HEK293 (cell line): ENCODE results near the gene COL24A1.

Source experiments
- CTCF ChIA-PET: fragments of 350-600 bp; formaldehyde crosslinking; extraction: SDS; loops from one replicate; lab custom pipeline; 2021; ENCODE audit warnings: antibody characterized with exemption; lab: Yijun Ruan, JAX
- POLR2A ChIA-PET: fragments of 300-600 bp; formaldehyde crosslinking; extraction: SDS; loops from one replicate; lab custom pipeline; 2020; ENCODE audit warnings: antibody characterized with exemption, inconsistent platforms; lab: Yijun Ruan, JAX
- H3K27ac ChIP-seq: fragments of 200-500 bp; sonication (Bioruptor generic); 2 replicates; pipeline ENCODE4 v1.5.1; 2014; ENCODE audit warnings: low read depth, low read length, control low read depth, inconsistent platforms; ENCODE audit errors: extremely low read depth
- H3K36me3 ChIP-seq, 2 experiments: fragments of 200-500 bp in 1 of 2; sonication (Bioruptor generic) in 1 of 2; 1 replicate in 1 of 2; 2 replicates in 1 of 2; pipeline ENCODE4 v1.5.1; 2014 to 2017; ENCODE audit warnings: inconsistent platforms in 2 of 2, low read length in 2 of 2; ENCODE audit not compliant: control insufficient read depth in 2 of 2, insufficient read depth in 1 of 2
- H3K4me1 ChIP-seq: fragments of 200-500 bp; sonication (Bioruptor generic); 2 replicates; pipeline ENCODE4 v1.5.1; 2014; ENCODE audit warnings: mild to moderate bottlenecking, low read length, inconsistent platforms; ENCODE audit not compliant: control insufficient read depth, insufficient read depth
- H3K4me3 ChIP-seq: 2 replicates; pipeline ENCODE4 v1.5.1; 2011; ENCODE audit warnings: low read depth, mild to moderate bottlenecking, control low read depth, low read length, moderate library complexity
- H3K9me3 ChIP-seq: fragments of 200-500 bp; sonication (Bioruptor generic); 2 replicates; pipeline ENCODE4 v1.5.1; 2014; ENCODE audit warnings: low read depth, low read length, inconsistent platforms; ENCODE audit not compliant: control insufficient read depth, insufficient read depth
- GLIS2 ChIP-seq: fragments of 450-650 bp; formaldehyde crosslinking; IDR thresholded peaks from 2 replicates; pipeline ENCODE4 v1.5.1; 2016; ENCODE audit warnings: missing biosample characterization, missing genetic modification characterization
- MYNN ChIP-seq: fragments of 450-650 bp; formaldehyde crosslinking; IDR thresholded peaks from 2 replicates; pipeline ENCODE4 v1.5.1; 2016; ENCODE audit warnings: missing biosample characterization, missing genetic modification characterization, borderline replicate concordance
- OSR2 ChIP-seq: fragments of 450-650 bp; formaldehyde crosslinking; IDR thresholded peaks from 2 replicates; pipeline ENCODE4 v1.5.1; 2016; ENCODE audit warnings: missing biosample characterization, missing genetic modification characterization
- OVOL3 ChIP-seq: fragments of 450-650 bp; formaldehyde crosslinking; IDR thresholded peaks from 2 replicates; pipeline ENCODE4 v1.5.1; 2016; ENCODE audit warnings: missing biosample characterization, missing genetic modification characterization
- PRDM1 ChIP-seq: fragments of 450-650 bp; formaldehyde crosslinking; IDR thresholded peaks from 2 replicates; pipeline ENCODE4; 2016; ENCODE audit warnings: missing biosample characterization, missing genetic modification characterization
- REPIN1 ChIP-seq: fragments of 450-650 bp; formaldehyde crosslinking; IDR thresholded peaks from 2 replicates; pipeline ENCODE4 v1.5.1; 2017; ENCODE audit warnings: missing biosample characterization, missing genetic modification characterization, low read depth
- SCRT1 ChIP-seq: fragments of 450-650 bp; formaldehyde crosslinking; IDR thresholded peaks from 2 replicates; pipeline ENCODE4 v1.5.1; 2016; ENCODE audit warnings: missing biosample characterization, missing genetic modification characterization, borderline replicate concordance
- ZBTB8A ChIP-seq: fragments of 450-650 bp; formaldehyde crosslinking; IDR thresholded peaks from 2 replicates; pipeline ENCODE4 v1.5.1; 2016; ENCODE audit warnings: missing biosample characterization, missing genetic modification characterization
- ZEB2 ChIP-seq: fragments of 450-650 bp; formaldehyde crosslinking; IDR thresholded peaks from 2 replicates; pipeline ENCODE4 v1.5.1; 2016; ENCODE audit warnings: missing biosample characterization, missing genetic modification characterization
- ZFP3 ChIP-seq: fragments of 450-650 bp; formaldehyde crosslinking; IDR thresholded peaks from 2 replicates; pipeline ENCODE4 v1.5.1; 2016; ENCODE audit warnings: low read depth, missing biosample characterization, missing genetic modification characterization
- ZFP69B ChIP-seq: fragments of 450-650 bp; formaldehyde crosslinking; IDR thresholded peaks from 2 replicates; pipeline ENCODE4 v1.5.1; 2016; ENCODE audit warnings: missing biosample characterization, missing genetic modification characterization
- ZNF112 ChIP-seq: fragments of 450-650 bp; formaldehyde crosslinking; IDR thresholded peaks from 2 replicates; pipeline ENCODE4 v1.5.0; 2017; ENCODE audit warnings: missing biosample characterization, missing genetic modification characterization
- ZNF155 ChIP-seq: fragments of 450-650 bp; formaldehyde crosslinking; IDR thresholded peaks from 2 replicates; pipeline ENCODE4 v1.5.1; 2016; ENCODE audit warnings: missing biosample characterization, missing genetic modification characterization
- ZNF174 ChIP-seq: fragments of 450-650 bp; formaldehyde crosslinking; IDR thresholded peaks from 2 replicates; pipeline ENCODE4 v1.5.0; 2017; ENCODE audit warnings: missing biosample characterization, mild to moderate bottlenecking, missing genetic modification characterization
- ZNF221 ChIP-seq: fragments of 450-650 bp; formaldehyde crosslinking; IDR thresholded peaks from 2 replicates; pipeline ENCODE4 v1.5.1; 2017; ENCODE audit warnings: missing biosample characterization, missing genetic modification characterization, borderline replicate concordance
- ZNF23 ChIP-seq: fragments of 450-650 bp; formaldehyde crosslinking; IDR thresholded peaks from 2 replicates; pipeline ENCODE4 v1.5.1; 2016; ENCODE audit warnings: missing biosample characterization, missing genetic modification characterization, borderline replicate concordance
- ZNF354C ChIP-seq: fragments of 450-650 bp; formaldehyde crosslinking; IDR thresholded peaks from 2 replicates; pipeline ENCODE4 v1.5.1; 2016; ENCODE audit warnings: missing biosample characterization, missing genetic modification characterization, low read depth, borderline replicate concordance
- ZNF366 ChIP-seq: fragments of 450-650 bp; formaldehyde crosslinking; conservative IDR thresholded peaks from 2 replicates; pipeline ENCODE4 v1.5.1; 2016; ENCODE audit warnings: missing biosample characterization, missing genetic modification characterization
- ZNF571 ChIP-seq: fragments of 450-650 bp; formaldehyde crosslinking; IDR thresholded peaks from 2 replicates; pipeline ENCODE4 v1.5.0; 2017; ENCODE audit warnings: missing biosample characterization, missing genetic modification characterization
- ZNF585B ChIP-seq: fragments of 450-650 bp; formaldehyde crosslinking; IDR thresholded peaks from 2 replicates; pipeline ENCODE4 v1.5.1; 2016; ENCODE audit warnings: missing biosample characterization, missing genetic modification characterization
- ZNF747 ChIP-seq: fragments of 450-650 bp; formaldehyde crosslinking; IDR thresholded peaks from 2 replicates; pipeline ENCODE4 v1.5.1; 2016; ENCODE audit warnings: missing biosample characterization, missing genetic modification characterization
- TF ChIP-seq, protein P1 (sequence below): fragments of 450-650 bp; formaldehyde crosslinking; IDR thresholded peaks from 2 replicates; pipeline ENCODE4 v1.5.1; 2016; ENCODE audit warnings: missing biosample characterization, missing genetic modification characterization
- TF ChIP-seq, protein P2 (sequence below): fragments of 450-650 bp; formaldehyde crosslinking; IDR thresholded peaks from 2 replicates; pipeline ENCODE4 v1.5.1; 2016; ENCODE audit warnings: missing biosample characterization, missing genetic modification characterization
- TF ChIP-seq, protein P3 (sequence below): fragments of 450-650 bp; formaldehyde crosslinking; optimal IDR thresholded peaks from 2 replicates; pipeline ENCODE3; 2016; ENCODE audit warnings: missing biosample characterization, mild to moderate bottlenecking, missing genetic modification characterization
- TF ChIP-seq, protein P4 (sequence below): fragments of 450-650 bp; formaldehyde crosslinking; IDR thresholded peaks from 2 replicates; pipeline ENCODE4 v1.5.1; 2017; ENCODE audit warnings: missing biosample characterization, missing genetic modification characterization
- TF ChIP-seq, protein P5 (sequence below): fragments of 450-650 bp; formaldehyde crosslinking; IDR thresholded peaks from 2 replicates; pipeline ENCODE4 v1.5.1; 2016; ENCODE audit warnings: missing biosample characterization, missing genetic modification characterization, borderline replicate concordance
- TF ChIP-seq, protein P6 (sequence below): fragments of 450-650 bp; formaldehyde crosslinking; conservative IDR thresholded peaks from 2 replicates; pipeline ENCODE4 v1.5.1; 2016; ENCODE audit warnings: low read depth, missing biosample characterization, missing genetic modification characterization

COL24A1 gene

DNA sequence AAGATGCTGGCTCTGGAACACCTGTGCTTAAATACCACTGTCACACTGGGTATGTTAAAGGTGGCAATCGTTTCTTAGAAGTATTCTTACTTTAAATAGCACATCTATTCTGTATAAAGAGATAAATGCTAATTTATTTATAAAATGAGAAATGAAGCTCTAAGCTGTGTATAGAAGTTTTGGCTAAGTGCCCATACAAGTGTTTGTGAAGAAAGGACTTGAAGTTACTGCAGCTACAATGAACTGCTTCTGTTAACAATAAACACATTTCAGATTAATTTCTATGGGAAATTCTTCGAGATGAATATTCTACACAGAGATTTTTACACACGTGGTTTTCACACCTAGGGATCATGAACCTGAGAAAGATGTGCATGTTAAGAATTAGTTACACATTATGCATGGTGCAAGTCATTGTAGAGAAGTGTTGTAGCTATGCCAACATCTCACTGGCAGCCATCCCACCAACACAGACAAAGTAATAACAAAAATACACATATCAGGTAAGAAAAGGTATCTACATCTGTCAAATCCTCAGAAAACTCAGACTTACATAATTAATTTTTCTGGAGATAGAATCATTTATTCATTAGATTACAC lies 16.2 kb downstream of the COL24A1 start (continued):
- TF ChIP-seq OVOL3 (tag by site-specific recombination), result no peak
- no peak for TF ChIP-seq PRDM1 (tag by site-specific recombination)
- TF ChIP-seq ZNF571 (tag by site-specific recombination), result no peak
- TF ChIP-seq ZBTB8A (tag by site-specific recombination), result no peak
- TF ChIP-seq, protein P1, sequence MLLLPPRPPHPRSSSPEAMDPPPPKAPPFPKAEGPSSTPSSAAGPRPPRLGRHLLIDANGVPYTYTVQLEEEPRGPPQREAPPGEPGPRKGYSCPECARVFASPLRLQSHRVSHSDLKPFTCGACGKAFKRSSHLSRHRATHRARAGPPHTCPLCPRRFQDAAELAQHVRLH, result no peak
- TF ChIP-seq, protein P2, sequence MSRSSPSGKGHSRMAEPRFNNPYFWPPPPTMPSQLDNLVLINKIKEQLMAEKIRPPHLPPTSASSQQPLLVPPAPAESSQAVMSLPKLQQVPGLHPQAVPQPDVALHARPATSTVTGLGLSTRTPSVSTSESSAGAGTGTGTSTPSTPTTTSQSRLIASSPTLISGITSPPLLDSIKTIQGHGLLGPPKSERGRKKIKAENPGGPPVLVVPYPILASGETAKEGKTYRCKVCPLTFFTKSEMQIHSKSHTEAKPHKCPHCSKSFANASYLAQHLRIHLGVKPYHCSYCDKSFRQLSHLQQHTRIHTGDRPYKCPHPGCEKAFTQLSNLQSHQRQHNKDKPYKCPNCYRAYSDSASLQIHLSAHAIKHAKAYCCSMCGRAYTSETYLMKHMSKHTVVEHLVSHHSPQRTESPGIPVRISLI (tag by site-specific recombination), result no peak
- TF ChIP-seq ZNF174, result no peak
- TF ChIP-seq, protein P3, sequence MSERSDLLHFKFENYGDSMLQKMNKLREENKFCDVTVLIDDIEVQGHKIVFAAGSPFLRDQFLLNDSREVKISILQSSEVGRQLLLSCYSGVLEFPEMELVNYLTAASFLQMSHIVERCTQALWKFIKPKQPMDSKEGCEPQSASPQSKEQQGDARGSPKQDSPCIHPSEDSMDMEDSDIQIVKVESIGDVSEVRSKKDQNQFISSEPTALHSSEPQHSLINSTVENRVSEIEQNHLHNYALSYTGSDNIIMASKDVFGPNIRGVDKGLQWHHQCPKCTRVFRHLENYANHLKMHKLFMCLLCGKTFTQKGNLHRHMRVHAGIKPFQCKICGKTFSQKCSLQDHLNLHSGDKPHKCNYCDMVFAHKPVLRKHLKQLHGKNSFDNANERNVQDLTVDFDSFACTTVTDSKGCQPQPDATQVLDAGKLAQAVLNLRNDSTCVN (tag by site-specific recombination), result no peak
- TF ChIP-seq MYNN (tag by site-specific recombination), result no peak
- TF ChIP-seq ZNF585B, result no peak

DNA sequence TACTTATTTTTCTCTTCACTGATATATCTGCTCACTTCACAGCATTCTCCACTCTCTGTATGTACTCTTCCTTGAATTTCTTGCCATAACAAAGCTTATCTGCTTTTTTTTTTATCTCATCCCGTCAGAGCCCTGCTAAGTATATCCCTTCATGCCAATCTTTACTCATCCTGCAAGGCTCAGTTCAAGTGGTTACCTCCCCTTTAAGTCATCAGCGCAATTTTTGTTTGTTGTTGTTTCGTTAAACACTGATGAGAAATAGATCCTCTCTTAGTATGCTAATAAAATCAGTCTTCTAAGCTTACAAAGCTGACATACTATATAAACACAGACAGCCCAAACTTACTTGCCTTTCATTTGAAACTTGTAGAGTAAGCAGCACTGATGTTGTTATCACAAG lies 17.8 kb downstream of the COL24A1 start:
- no peaks in the 10 kb centered on the region for H3K9me3 ChIP-seq
- ChIA-PET POLR2A (no interaction called here), CTCF (interaction anchor here (0.7 kb wide), 1 partner anchor 38 kb away, joined by 3 read pairs; no protein-coding TSS in a partner anchor)
- no peaks in the 10 kb centered on the region for H3K36me3 ChIP-seq
- H3K4me1 ChIP-seq, result no peaks in the 10 kb centered on the region
- TF ChIP-seq ZNF155 (tag by site-specific recombination) (no peak), ZEB2 (tag by site-specific recombination) (no peak), SCRT1 (tag by site-specific recombination) (no peak), ZNF112 (tag by site-specific recombination) (no peak), ZFP69B (tag by site-specific recombination) (no peak), ZNF221 (tag by site-specific recombination) (no peak), ZNF354C (tag by site-specific recombination) (no peak), ZNF747 (no peak), GLIS2 (tag by site-specific recombination) (no peak), ZFP3 (no peak), ZNF366 (tag by site-specific recombination) (no peak), REPIN1 (tag by site-specific recombination) (no peak), ZNF23 (tag by site-specific recombination) (no peak), OSR2 (tag by site-specific recombination) (no peak)
- TF ChIP-seq, protein P4, sequence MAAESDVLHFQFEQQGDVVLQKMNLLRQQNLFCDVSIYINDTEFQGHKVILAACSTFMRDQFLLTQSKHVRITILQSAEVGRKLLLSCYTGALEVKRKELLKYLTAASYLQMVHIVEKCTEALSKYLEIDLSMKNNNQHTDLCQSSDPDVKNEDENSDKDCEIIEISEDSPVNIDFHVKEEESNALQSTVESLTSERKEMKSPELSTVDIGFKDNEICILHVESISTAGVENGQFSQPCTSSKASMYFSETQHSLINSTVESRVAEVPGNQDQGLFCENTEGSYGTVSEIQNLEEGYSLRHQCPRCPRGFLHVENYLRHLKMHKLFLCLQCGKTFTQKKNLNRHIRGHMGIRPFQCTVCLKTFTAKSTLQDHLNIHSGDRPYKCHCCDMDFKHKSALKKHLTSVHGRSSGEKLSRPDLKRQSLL (tag by site-specific recombination), result no peak
- TF ChIP-seq, protein P5, sequence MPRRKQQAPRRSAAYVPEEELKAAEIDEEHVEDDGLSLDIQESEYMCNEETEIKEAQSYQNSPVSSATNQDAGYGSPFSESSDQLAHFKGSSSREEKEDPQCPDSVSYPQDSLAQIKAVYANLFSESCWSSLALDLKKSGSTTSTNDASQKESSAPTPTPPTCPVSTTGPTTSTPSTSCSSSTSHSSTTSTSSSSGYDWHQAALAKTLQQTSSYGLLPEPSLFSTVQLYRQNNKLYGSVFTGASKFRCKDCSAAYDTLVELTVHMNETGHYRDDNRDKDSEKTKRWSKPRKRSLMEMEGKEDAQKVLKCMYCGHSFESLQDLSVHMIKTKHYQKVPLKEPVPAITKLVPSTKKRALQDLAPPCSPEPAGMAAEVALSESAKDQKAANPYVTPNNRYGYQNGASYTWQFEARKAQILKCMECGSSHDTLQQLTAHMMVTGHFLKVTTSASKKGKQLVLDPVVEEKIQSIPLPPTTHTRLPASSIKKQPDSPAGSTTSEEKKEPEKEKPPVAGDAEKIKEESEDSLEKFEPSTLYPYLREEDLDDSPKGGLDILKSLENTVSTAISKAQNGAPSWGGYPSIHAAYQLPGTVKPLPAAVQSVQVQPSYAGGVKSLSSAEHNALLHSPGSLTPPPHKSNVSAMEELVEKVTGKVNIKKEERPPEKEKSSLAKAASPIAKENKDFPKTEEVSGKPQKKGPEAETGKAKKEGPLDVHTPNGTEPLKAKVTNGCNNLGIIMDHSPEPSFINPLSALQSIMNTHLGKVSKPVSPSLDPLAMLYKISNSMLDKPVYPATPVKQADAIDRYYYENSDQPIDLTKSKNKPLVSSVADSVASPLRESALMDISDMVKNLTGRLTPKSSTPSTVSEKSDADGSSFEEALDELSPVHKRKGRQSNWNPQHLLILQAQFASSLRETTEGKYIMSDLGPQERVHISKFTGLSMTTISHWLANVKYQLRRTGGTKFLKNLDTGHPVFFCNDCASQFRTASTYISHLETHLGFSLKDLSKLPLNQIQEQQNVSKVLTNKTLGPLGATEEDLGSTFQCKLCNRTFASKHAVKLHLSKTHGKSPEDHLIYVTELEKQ, result no peak
- TF ChIP-seq, protein P6, sequence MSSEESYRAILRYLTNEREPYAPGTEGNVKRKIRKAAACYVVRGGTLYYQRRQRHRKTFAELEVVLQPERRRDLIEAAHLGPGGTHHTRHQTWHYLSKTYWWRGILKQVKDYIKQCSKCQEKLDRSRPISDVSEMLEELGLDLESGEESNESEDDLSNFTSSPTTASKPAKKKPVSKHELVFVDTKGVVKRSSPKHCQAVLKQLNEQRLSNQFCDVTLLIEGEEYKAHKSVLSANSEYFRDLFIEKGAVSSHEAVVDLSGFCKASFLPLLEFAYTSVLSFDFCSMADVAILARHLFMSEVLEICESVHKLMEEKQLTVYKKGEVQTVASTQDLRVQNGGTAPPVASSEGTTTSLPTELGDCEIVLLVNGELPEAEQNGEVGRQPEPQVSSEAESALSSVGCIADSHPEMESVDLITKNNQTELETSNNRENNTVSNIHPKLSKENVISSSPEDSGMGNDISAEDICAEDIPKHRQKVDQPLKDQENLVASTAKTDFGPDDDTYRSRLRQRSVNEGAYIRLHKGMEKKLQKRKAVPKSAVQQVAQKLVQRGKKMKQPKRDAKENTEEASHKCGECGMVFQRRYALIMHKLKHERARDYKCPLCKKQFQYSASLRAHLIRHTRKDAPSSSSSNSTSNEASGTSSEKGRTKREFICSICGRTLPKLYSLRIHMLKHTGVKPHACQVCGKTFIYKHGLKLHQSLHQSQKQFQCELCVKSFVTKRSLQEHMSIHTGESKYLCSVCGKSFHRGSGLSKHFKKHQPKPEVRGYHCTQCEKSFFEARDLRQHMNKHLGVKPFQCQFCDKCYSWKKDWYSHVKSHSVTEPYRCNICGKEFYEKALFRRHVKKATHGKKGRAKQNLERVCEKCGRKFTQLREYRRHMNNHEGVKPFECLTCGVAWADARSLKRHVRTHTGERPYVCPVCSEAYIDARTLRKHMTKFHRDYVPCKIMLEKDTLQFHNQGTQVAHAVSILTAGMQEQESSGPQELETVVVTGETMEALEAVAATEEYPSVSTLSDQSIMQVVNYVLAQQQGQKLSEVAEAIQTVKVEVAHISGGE, result no peak
- H3K4me3 ChIP-seq, result no peak overlapping the region
- H3K27ac ChIP-seq, result no peak overlapping the region
